ENCODE results near the gene UGT3A2. TPM values are rescaled to one million over a fixed set of nuclear protein-coding genes. Genes with fewer than 3 reads are reported as not detected.

UGT3A2 gene
- total and polyA plus RNA-seq, 2 experiments from 2014 or later = 17.2 to 27.0 TPM

GRCh38 chr5:36027711-36028110 lies 39.0 kb downstream of the UGT3A2 start:
- TF ChIP-seq ZNF114 (CRISPR knock-in tag; IDR thresholded peaks at IDR 0.05) = no peak
- no peak for TF ChIP-seq JUNB (IDR thresholded peaks at IDR 0.05; ENCODE audit: unreplicated experiment)
- no peak for TF ChIP-seq EZH2phosphoT487 (IDR thresholded peaks at IDR 0.05; ENCODE audit: unreplicated experiment)
- TF ChIP-seq REST (IDR thresholded peaks at IDR 0.05; ENCODE audit: unreplicated experiment) = no peak
- no peak for TF ChIP-seq NANOG (IDR thresholded peaks at IDR 0.05; ENCODE audit: borderline replicate concordance)
- TF ChIP-seq STAT1 (IDR thresholded peaks at IDR 0.05; ENCODE audit: unreplicated experiment) = no peak
- no peak for TF ChIP-seq POLR2AphosphoS5 (IDR thresholded peaks at IDR 0.05; ENCODE audit: low read depth)
- TF ChIP-seq EZH2 (IDR thresholded peaks at IDR 0.05; ENCODE audit: low read depth, unreplicated experiment) = no peak
- no peak for TF ChIP-seq ZNF462 (CRISPR knock-in tag; IDR thresholded peaks at IDR 0.05)
- no peak for TF ChIP-seq CREB1 (CRISPR knock-in tag; IDR thresholded peaks at IDR 0.05; ENCODE audit: low read depth)
- no peak for TF ChIP-seq ZNF331 (CRISPR knock-in tag; IDR thresholded peaks at IDR 0.05; ENCODE audit: low read depth)
- TF ChIP-seq ETS1 (IDR thresholded peaks at IDR 0.05) = no peak
- TF ChIP-seq CTCF (conservative IDR thresholded peaks at IDR 0.05; ENCODE audit: low read depth in 2 of 2) = no peak
- H4K20me1 ChIP-seq (replicated peaks; ENCODE audit: insufficient read depth) = no peaks in the 10 kb centered on the region
- no peaks in the 10 kb centered on the region for H3K36me3 ChIP-seq (ENCODE audit: insufficient read depth)
- no peaks in the 10 kb centered on the region for H3K79me2 ChIP-seq (replicated peaks; ENCODE audit: insufficient read depth)
- Mint-ChIP-seq H3K4me1 (no peaks in the 10 kb centered on the region), H3K27ac (no peak overlapping the region), H3K9me3 (peaks cover 41% of the 10 kb centered on the region), H3K27me3 (ENCODE audit: insufficient read depth, low read depth, poor library complexity) (peaks cover 4% of the 10 kb centered on the region), H3K4me3 (no peak overlapping the region), H3K36me3 (ENCODE audit: low read depth) (peaks cover 5% of the 10 kb centered on the region; the same call in 2 of the 3 replicates)
- no peak overlapping the region for H3K4me2 ChIP-seq
- H3K4me3 ChIP-seq = no peak overlapping the region
- ATAC-seq (no peak), DNase-seq (ENCODE audit: low spot score) (no peak)
- no peaks in the 10 kb centered on the region for H3K4me1 ChIP-seq (ENCODE audit: insufficient read depth)
- no peaks in the 10 kb centered on the region for H3K27me3 ChIP-seq (ENCODE audit: insufficient read depth)
- no peaks in the 10 kb centered on the region for H3F3A ChIP-seq (replicated peaks; ENCODE audit: low read depth)
- H3K9me2 ChIP-seq (ENCODE audit: insufficient read depth) = peaks cover 4% of the 10 kb centered on the region; the same call in 1 of the 2 replicates
- H3K27ac ChIP-seq (ENCODE audit: low read depth) = no peak overlapping the region
- H2AFZ ChIP-seq = no peak overlapping the region
